Measurements from ENCODE around the gene ADCY3. TPM values are rescaled to one million over a fixed set of nuclear protein-coding genes. Genes with fewer than 3 reads are reported as not detected.

The ADCY3 gene
- total and polyA plus RNA-seq, 9 donors = 27.1 to 150 (median 97.4) TPM

GRCh38 chr2:24919506-24920097, 435 bp downstream of the ADCY3 start:
- Histone ChIP-seq H3K4me1 (ENCODE audit: insufficient read depth) (peaks cover 23% of the 10 kb centered on the region), H3K27ac (peak overlapping the region; percentile 79 to 84), H3K36me3 (no peaks in the 10 kb centered on the region), H3K9me3 (no peaks in the 10 kb centered on the region), H3K27me3 (no peaks in the 10 kb centered on the region), H3K4me3 (peak overlapping the region; percentile 68)
- intact Hi-C loops (cut with DNase I) = loop anchor here in 2 of 4 donors (5.0 kb wide), 2 partner anchors 42 to 62 kb away; no protein-coding TSS in a partner anchor
- peak in 1 of 5 donors; percentile 38 for DNase-seq
- no peak for TF ChIP-seq EP300 (IDR thresholded peaks at IDR 0.05)
- no peak for TF ChIP-seq POLR2A (IDR thresholded peaks at IDR 0.05)
- TF ChIP-seq CTCF (IDR thresholded peaks at IDR 0.05) = no peak
- 0 to 2% (median 0%) methylated on average over 20 to 76 of the region's 76 CpGs for WGBS, 3 donors

GRCh38 chr2:24919037-24919505, 966 bp downstream of the ADCY3 start:
- no peak for TF ChIP-seq POLR2A (IDR thresholded peaks at IDR 0.05)
- no peak for TF ChIP-seq CTCF (IDR thresholded peaks at IDR 0.05)
- no peak for TF ChIP-seq EP300 (IDR thresholded peaks at IDR 0.05)
- Histone ChIP-seq H3K4me3 (peak overlapping the region; percentile 68), H3K27ac (peak overlapping the region; percentile 79 to 84), H3K27me3 (no peaks in the 10 kb centered on the region), H3K9me3 (no peaks in the 10 kb centered on the region), H3K36me3 (no peaks in the 10 kb centered on the region), H3K4me1 (ENCODE audit: insufficient read depth) (peaks cover 24% of the 10 kb centered on the region)
- WGBS, 3 donors = 14 to 21% (median 14%) methylated on average over 13 of the region's 13 CpGs
- DNase-seq = peak in 2 of 5 donors; percentile 50 to 56
- intact Hi-C loops (cut with DNase I) = loop anchor here in 1 of 4 donors (5.0 kb wide), 2 partner anchors 42 to 62 kb away; no protein-coding TSS in a partner anchor

- intact Hi-C loops (cut with DNase I) = loop anchor here in 1 of 4 donors (5.0 kb wide), 2 partner anchors 41 to 61 kb away; no protein-coding TSS in a partner anchor
- H3K36me3 ChIP-seq = no peaks in the 10 kb centered on the region
- 52 to 55% (median 55%) methylated on average over 42 of the region's 42 CpGs for WGBS, 3 donors
- TF ChIP-seq EP300 (IDR thresholded peaks at IDR 0.05) = no peak
- no peak for TF ChIP-seq POLR2A (IDR thresholded peaks at IDR 0.05)
- TF ChIP-seq CTCF (IDR thresholded peaks at IDR 0.05) = no peak
- DNase-seq = peak in 1 of 5 donors; percentile 52
- H3K4me1 ChIP-seq (ENCODE audit: insufficient read depth) = peaks cover 27% of the 10 kb centered on the region
- no peaks in the 10 kb centered on the region for H3K9me3 ChIP-seq
- peak overlapping the region in 1 of 2 donors; percentile 79 for H3K27ac ChIP-seq
- H3K27me3 ChIP-seq = no peaks in the 10 kb centered on the region
- peak overlapping the region; percentile 68 for H3K4me3 ChIP-seq
These were observed 1.6 kb downstream of the ADCY3 start for GRCh38 chr2:24918326-24919036.

- H3K36me3 ChIP-seq = no peaks in the 10 kb centered on the region
- peaks cover 27% of the 10 kb centered on the region for H3K4me1 ChIP-seq (ENCODE audit: insufficient read depth)
- H3K9me3 ChIP-seq = no peaks in the 10 kb centered on the region
- DNase-seq = peak in 1 of 5 donors; percentile 32
- H3K27me3 ChIP-seq = no peaks in the 10 kb centered on the region
- intact Hi-C loops (cut with DNase I) = loop anchor here in 1 of 4 donors (5.0 kb wide), 2 partner anchors 41 to 61 kb away; no protein-coding TSS in a partner anchor
- H3K4me3 ChIP-seq = peak overlapping the region; percentile 68
- 80 to 85% (median 84%) methylated on average over 12 of the region's 12 CpGs for WGBS, 3 donors
- H3K27ac ChIP-seq = no peak overlapping the region
- no peak for TF ChIP-seq CTCF (IDR thresholded peaks at IDR 0.05)
- no peak for TF ChIP-seq EP300 (IDR thresholded peaks at IDR 0.05)
- no peak for TF ChIP-seq POLR2A (IDR thresholded peaks at IDR 0.05)
These were observed 2.2 kb downstream of the ADCY3 start for GRCh38 chr2:24917731-24918325.
